Endothelial cell of umbilical vein (primary cell): ENCODE results near the gene SLC9A1. TPM values are rescaled to one million over a fixed set of nuclear protein-coding genes. Genes with fewer than 3 reads are reported as not detected.
A peak's percentile ranks its signal among the peaks of the same experiment; 100 is the strongest.

ENCODE experiments used
- BruUV-seq: library from RNA; stranded (reverse); fragments of 400-500 nt; replicated peaks from 2 replicates; lab custom pipeline; 2021; lab: Mats Ljungman, UMichigan
- CTCF ChIA-PET: fragments of 300-600, 350-600 bp; sonication (Branson Sonifier 250); formaldehyde crosslinking; loops from one replicate; lab custom pipeline; 2021; ENCODE audit warnings: antibody characterized with exemption, inconsistent platforms; lab: Charles Lee
- POLR2A ChIA-PET: fragments of 300-600, 350-600 bp; sonication (Branson Sonifier 250); formaldehyde crosslinking; loops from one replicate; lab custom pipeline; 2021; ENCODE audit warnings: antibody characterized with exemption, inconsistent platforms; lab: Charles Lee
- DNase-seq: peaks from one replicate; pipeline ENCODE4 v3.0.0-alpha.2; 2011; ENCODE audit warnings: low read depth, low spot score
- FAIRE-seq: peaks from 2 replicates; lab custom pipeline; 2011; peaks lifted over from hg19 to GRCh38; lab: Jason Lieb, UNC
- H2AFZ ChIP-seq: 2 replicates; pipeline ENCODE4 v1.6.0; 2012; ENCODE audit warnings: low read depth, low read length, control low read depth, inconsistent platforms
- H3K27ac ChIP-seq: 2 replicates; pipeline ENCODE4 v1.5.1; 2011; ENCODE audit warnings: low read depth, mild to moderate bottlenecking, control low read depth, low read length, moderate library complexity; ENCODE audit not compliant: insufficient read depth
- H3K27me3 ChIP-seq, 2 experiments: 2 replicates each; pipeline versions ENCODE4 v1.6.0 to v1.6.1; 2011; ENCODE audit warnings: low read length in 2 of 2, mixed read lengths in 1 of 2; ENCODE audit not compliant: control insufficient read depth in 2 of 2, insufficient read depth in 2 of 2
- H3K36me3 ChIP-seq, 2 experiments: 2 replicates in 1 of 2; 3 replicates in 1 of 2; pipeline ENCODE4 v1.5.1; 2011; ENCODE audit warnings: low read length in 2 of 2, mild to moderate bottlenecking in 1 of 2, moderate library complexity in 1 of 2; ENCODE audit not compliant: control insufficient read depth in 2 of 2, insufficient read depth in 2 of 2; ENCODE audit errors: extremely low read depth in 1 of 2
- H3K4me1 ChIP-seq: 3 replicates; pipeline ENCODE4 v1.5.1; 2011; ENCODE audit warnings: mild to moderate bottlenecking, low read length; ENCODE audit not compliant: control insufficient read depth, insufficient read depth; ENCODE audit errors: extremely low read depth
- H3K4me2 ChIP-seq: 2 replicates; pipeline ENCODE4 v1.6.1; 2011; ENCODE audit warnings: low read length, control low read depth, mixed read lengths; ENCODE audit not compliant: insufficient read depth
- H3K4me3 ChIP-seq, 3 experiments: fragments of 200-600 bp in 1 of 3; sonication (generic), shearing (Covaris generic) in 1 of 3; replicated peaks in 1 of 3; 2 replicates each; pipeline ENCODE4 v1.5.1; 2011 to 2016; ENCODE audit warnings: control low read depth in 3 of 3, low read length in 3 of 3, mild to moderate bottlenecking in 2 of 3, inconsistent platforms in 1 of 3, low read depth in 1 of 3, moderate library complexity in 1 of 3; ENCODE audit not compliant: insufficient read depth in 1 of 3
- H3K79me2 ChIP-seq: 2 replicates; pipeline ENCODE4 v1.6.0; 2012; ENCODE audit warnings: low read length, inconsistent platforms; ENCODE audit not compliant: control insufficient read depth, insufficient read depth
- H3K9ac ChIP-seq: replicated peaks from 2 replicates; pipeline ENCODE3; 2011; ENCODE audit warnings: low read length, control low read depth; ENCODE audit not compliant: insufficient read depth; ENCODE audit errors: extremely low read depth
- H3K9me1 ChIP-seq: replicated peaks from 3 replicates; pipeline ENCODE4 v1.6.0; 2011; ENCODE audit warnings: mild to moderate bottlenecking, low read length; ENCODE audit not compliant: control insufficient read depth, insufficient read depth; ENCODE audit errors: extremely low read depth
- H3K9me3 ChIP-seq: replicated peaks from 2 replicates; pipeline ENCODE4 v1.5.1; 2012; ENCODE audit warnings: low read length, inconsistent platforms; ENCODE audit not compliant: control insufficient read depth, insufficient read depth
- H4K20me1 ChIP-seq: replicated peaks from 2 replicates; pipeline ENCODE3; 2011; ENCODE audit warnings: mild to moderate bottlenecking, low read length; ENCODE audit not compliant: control insufficient read depth, insufficient read depth; ENCODE audit errors: extremely low read depth
- EZH2 ChIP-seq: IDR thresholded peaks from 2 replicates; pipeline ENCODE4 v1.6.1; 2012; ENCODE audit warnings: borderline replicate concordance, low read depth, mild to moderate bottlenecking, moderate library complexity, low read length, inconsistent platforms; ENCODE audit not compliant: severe bottlenecking
- FOS ChIP-seq: IDR thresholded peaks from 2 replicates; pipeline ENCODE4 v1.6.1; 2011; ENCODE audit warnings: mild to moderate bottlenecking, low read length, moderate library complexity, borderline replicate concordance; ENCODE audit not compliant: insufficient read depth
- GATA2 ChIP-seq: IDR thresholded peaks from 2 replicates; pipeline ENCODE4 v1.7.0; 2011; ENCODE audit warnings: low read depth, mild to moderate bottlenecking, moderate library complexity, mixed read lengths, low read length; ENCODE audit not compliant: insufficient read length, insufficient read depth
- JUN ChIP-seq: IDR thresholded peaks from 2 replicates; pipeline ENCODE4 v1.6.1; 2011; ENCODE audit warnings: borderline replicate concordance, low read depth; ENCODE audit not compliant: insufficient read length, insufficient read depth
- MYC ChIP-seq: IDR thresholded peaks from one replicate; pipeline ENCODE4 v1.6.1; 2011; ENCODE audit warnings: mild to moderate bottlenecking, low read depth, low read length
- POLR2A ChIP-seq: IDR thresholded peaks from 2 replicates; pipeline ENCODE4 v1.6.1; 2012; ENCODE audit warnings: low read depth, mild to moderate bottlenecking, control low read depth, low read length
- POLR2AphosphoS5 ChIP-seq: IDR thresholded peaks from 2 replicates; pipeline ENCODE4 v1.6.1; 2012; ENCODE audit warnings: low read depth, mild to moderate bottlenecking, control low read depth, low read length, moderate library complexity; ENCODE audit not compliant: insufficient read depth
- dilution Hi-C: fragments of 300-500 bp; cut with MboI; formaldehyde crosslinking; loops from one replicate; pipeline ENCODE4 v1.15.0; 2019; ENCODE audit warnings: low sequenced_read_pairs; ENCODE audit not compliant: extremely low pct_ligation_motif_present
- intact Hi-C: fragments of 100-400 bp; cut with micrococcal nuclease; formaldehyde crosslinking; loops from one replicate; pipeline ENCODE4 v1.10.0; 2022
- polyA plus RNA-seq, 4 experiments: library from polyadenylated mRNA; depleted of rRNA in 3 of 4; stranded (reverse) in 3 of 4; unstranded in 1 of 4; fragments of >200 nt; gene quantifications; 2 replicates each; pipeline versions ENCODE4 v1.2.1 to v1.2.3, GENCODE V29; 2011 to 2012; ENCODE audit warnings: missing spikeins in 1 of 4
- total RNA-seq: library from RNA; stranded (reverse); gene quantifications from 2 replicates; pipeline ENCODE4 v1.2.3, GENCODE V29; 2021
- TF ChIP-seq, protein P1 (sequence below), 2 donors: IDR thresholded peaks; 1 replicate in 1 of 2; 2 replicates in 1 of 2; pipeline ENCODE4 v1.5.1; 2011; ENCODE audit warnings: low read length in 2 of 2, mild to moderate bottlenecking in 2 of 2, moderate library complexity in 2 of 2, control low read depth in 1 of 2, inconsistent platforms in 1 of 2, low read depth in 1 of 2; ENCODE audit not compliant: insufficient read depth in 1 of 2; ENCODE audit errors: extremely low read depth in 1 of 2
- TF ChIP-seq, protein P2 (sequence below): IDR thresholded peaks from 2 replicates; pipeline ENCODE4 v1.6.1; 2011; ENCODE audit not compliant: insufficient read depth, insufficient read length

SLC9A1 gene
- total and polyA plus RNA-seq, 2 donors (not counting 3 experiments of a cell fraction or from before 2014, with no cell fraction given): 22.8 to 59.2 TPM

DNA sequence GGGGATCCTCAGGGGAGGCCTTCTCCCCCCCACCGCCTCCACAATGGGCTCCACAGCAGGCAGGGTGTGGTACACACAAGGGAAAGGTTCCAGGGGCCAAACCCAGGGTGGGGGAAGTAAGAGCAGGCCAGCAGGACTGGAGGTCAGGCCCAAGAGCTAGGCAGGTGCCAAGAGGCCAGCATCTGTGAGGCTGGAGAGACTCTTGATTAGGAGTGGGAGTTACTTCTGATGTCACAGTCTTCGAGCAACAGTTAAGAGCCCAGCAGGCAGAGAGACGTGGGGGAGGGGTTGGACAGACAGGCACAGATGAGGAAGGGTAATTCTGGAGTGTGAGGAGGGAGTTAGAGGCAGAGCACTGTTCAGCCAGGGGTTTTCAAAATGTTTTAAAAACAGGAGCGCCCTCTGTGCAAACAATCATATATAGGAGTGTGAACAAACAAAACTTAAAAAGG is 55.8 kb downstream of the SLC9A1 start:
- intact Hi-C loops: no loop called here

More for the DNA sequence above, 55.8 kb downstream of the SLC9A1 start:
- ChIA-PET CTCF (interaction anchor here (1.0 to 13.7 kb wide), 6 partner anchors 9 to 197 kb away, joined by 3 to 582 read pairs (median 66); partner anchors contain the start of gene TRNP1), POLR2A (no interaction called here)
- Histone ChIP-seq H3K9me3 (no peaks in the 10 kb centered on the region), H2AFZ (no peak overlapping the region), H3K9ac (no peak overlapping the region), H3K79me2 (no peaks in the 10 kb centered on the region), H3K27me3 (no peaks in the 10 kb centered on the region), H3K27ac (no peak overlapping the region), H3K4me3 (no peak overlapping the region), H3K9me1 (no peaks in the 10 kb centered on the region), H3K36me3 (peaks cover 0 to 9% of the 10 kb centered on the region in 2 experiments), H4K20me1 (no peaks in the 10 kb centered on the region), H3K4me1 (no peaks in the 10 kb centered on the region), H3K4me2 (no peak overlapping the region)
- TF ChIP-seq GATA2 (no peak), JUN (no peak), POLR2AphosphoS5 (no peak), FOS (no peak), MYC (no peak), EZH2 (no peak), POLR2A (no peak)
- TF ChIP-seq, protein P1, sequence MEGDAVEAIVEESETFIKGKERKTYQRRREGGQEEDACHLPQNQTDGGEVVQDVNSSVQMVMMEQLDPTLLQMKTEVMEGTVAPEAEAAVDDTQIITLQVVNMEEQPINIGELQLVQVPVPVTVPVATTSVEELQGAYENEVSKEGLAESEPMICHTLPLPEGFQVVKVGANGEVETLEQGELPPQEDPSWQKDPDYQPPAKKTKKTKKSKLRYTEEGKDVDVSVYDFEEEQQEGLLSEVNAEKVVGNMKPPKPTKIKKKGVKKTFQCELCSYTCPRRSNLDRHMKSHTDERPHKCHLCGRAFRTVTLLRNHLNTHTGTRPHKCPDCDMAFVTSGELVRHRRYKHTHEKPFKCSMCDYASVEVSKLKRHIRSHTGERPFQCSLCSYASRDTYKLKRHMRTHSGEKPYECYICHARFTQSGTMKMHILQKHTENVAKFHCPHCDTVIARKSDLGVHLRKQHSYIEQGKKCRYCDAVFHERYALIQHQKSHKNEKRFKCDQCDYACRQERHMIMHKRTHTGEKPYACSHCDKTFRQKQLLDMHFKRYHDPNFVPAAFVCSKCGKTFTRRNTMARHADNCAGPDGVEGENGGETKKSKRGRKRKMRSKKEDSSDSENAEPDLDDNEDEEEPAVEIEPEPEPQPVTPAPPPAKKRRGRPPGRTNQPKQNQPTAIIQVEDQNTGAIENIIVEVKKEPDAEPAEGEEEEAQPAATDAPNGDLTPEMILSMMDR (IDR thresholded peaks at IDR 0.05; ENCODE audit: extremely low read depth in 1 of 2, insufficient read depth in 1 of 2, low read depth in 1 of 2, low read length in 2 of 2): no peak
- TF ChIP-seq, protein P2, sequence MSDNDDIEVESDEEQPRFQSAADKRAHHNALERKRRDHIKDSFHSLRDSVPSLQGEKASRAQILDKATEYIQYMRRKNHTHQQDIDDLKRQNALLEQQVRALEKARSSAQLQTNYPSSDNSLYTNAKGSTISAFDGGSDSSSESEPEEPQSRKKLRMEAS: no peak
- DNase-seq (no peak), FAIRE-seq (no peak)
- dilution Hi-C loops: no loop called here
- TSS peak; percentile 78 for BruUV-seq
